ENCODE data around the gene TRIM36. TPM values are rescaled to one million over a fixed set of nuclear protein-coding genes. Genes with fewer than 3 reads are reported as not detected.

TRIM36 gene
- total RNA-seq, 1 experiment from 2014 or later = 12.6 TPM

GRCh38 chr5:115109840-115110239, 59.9 kb downstream of the TRIM36 start:
- Histone ChIP-seq H3K27ac (ENCODE audit: low read depth, low read length) (no peak overlapping the region), H3K4me2 (ENCODE audit: low read length) (no peak overlapping the region), H3K9me3 (ENCODE audit: control insufficient read depth in 1 of 2, insufficient read depth in 1 of 2, low read depth in 1 of 2, low read length in 2 of 2) (no peaks in the 10 kb centered on the region), H3K79me2 (ENCODE audit: insufficient read depth, low read length) (no peaks in the 10 kb centered on the region), H4K20me1 (ENCODE audit: insufficient read depth) (no peaks in the 10 kb centered on the region), H3K4me1 (ENCODE audit: control insufficient read depth in 1 of 2, insufficient read depth in 2 of 2, low read length in 2 of 2) (no peaks in the 10 kb centered on the region), H3K9me2 (ENCODE audit: insufficient read depth) (no peaks in the 10 kb centered on the region), H2AFZ (ENCODE audit: low read depth, low read length, poor library complexity, severe bottlenecking) (no peak overlapping the region), H3K27me3 (ENCODE audit: insufficient read depth, low read length) (no peaks in the 10 kb centered on the region), H3K4me3 (replicated peaks in 1 of 2; ENCODE audit: low read depth in 1 of 2, low read length in 2 of 2) (no peak overlapping the region), H3K9ac (ENCODE audit: low read length) (no peak overlapping the region), H3K36me3 (ENCODE audit: control insufficient read depth in 1 of 2, insufficient read depth in 2 of 2, low read length in 2 of 2) (no peaks in the 10 kb centered on the region)
- ChIA-PET POLR2A (no interaction called here), RAD21 (ENCODE audit: low non-redundant PET in 1 of 2, low total read pairs in 2 of 2, uncharacterized antibody in 2 of 2, unreplicated experiment in 2 of 2) (no interaction called here), CTCF (no interaction called here)
- DNase-seq (ENCODE audit: low read depth, low spot score) = no peak
- ATAC-seq = no peak
- no peak for TF ChIP-seq SIN3A (IDR thresholded peaks at IDR 0.05; ENCODE audit: low read depth)
- no peak for TF ChIP-seq CTCF (IDR thresholded peaks at IDR 0.05 in 2 of 3, conservative IDR thresholded peaks at IDR 0.05 in 1 of 3; ENCODE audit: borderline replicate concordance in 1 of 3, insufficient read depth in 1 of 3, low read depth in 2 of 3, low read length in 2 of 3)
- no peak for TF ChIP-seq ZNF274 (IDR thresholded peaks at IDR 0.05; ENCODE audit: low read depth, low read length)
- TF ChIP-seq CBX3 (IDR thresholded peaks at IDR 0.05; ENCODE audit: low read depth) = no peak
- TF ChIP-seq, protein P1, sequence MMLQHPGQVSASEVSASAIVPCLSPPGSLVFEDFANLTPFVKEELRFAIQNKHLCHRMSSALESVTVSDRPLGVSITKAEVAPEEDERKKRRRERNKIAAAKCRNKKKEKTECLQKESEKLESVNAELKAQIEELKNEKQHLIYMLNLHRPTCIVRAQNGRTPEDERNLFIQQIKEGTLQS (IDR thresholded peaks at IDR 0.05) = no peak
- no peak for TF ChIP-seq YY1 (IDR thresholded peaks at IDR 0.05; ENCODE audit: extremely low read depth, insufficient replicate concordance, low read depth, low read length)
- no peak for TF ChIP-seq POLR2A (IDR thresholded peaks at IDR 0.05; ENCODE audit: borderline replicate concordance, extremely low read depth, insufficient read depth, insufficient read length)
- TF ChIP-seq SP1 (IDR thresholded peaks at IDR 0.05; ENCODE audit: low read depth) = no peak
- no peak for TF ChIP-seq RAD21 (IDR thresholded peaks at IDR 0.05; ENCODE audit: low read depth)
- TF ChIP-seq EGR1 (IDR thresholded peaks at IDR 0.05; ENCODE audit: low read depth) = no peak
- TF ChIP-seq SRF (IDR thresholded peaks at IDR 0.05; ENCODE audit: low read depth) = no peak
- BruUV-seq (replicated peaks) = no TSS peak
- intact Hi-C loops (cut with micrococcal nuclease) = no loop called here
